GM13976 (cell line): Measurements from ENCODE around the gene PPP1R11.
"Not testable (repeated sequence)": the region's sequence is repeated elsewhere in the genome, so short reads cannot be mapped to it uniquely, and the experiment has no call there.

Source experiments
- DNase-seq: peaks from one replicate; pipeline ENCODE4 v3.0.0; 2012; ENCODE audit warnings: low spot score
- in situ Hi-C: fragments of 300-500 bp; cut with MboI; formaldehyde crosslinking; loops from one replicate; pipeline ENCODE4 v1.12.0; 2022; ENCODE audit warnings: low sequenced_read_pairs, mixed read lengths, inconsistent platforms; ENCODE audit not compliant: unreplicated experiment
- TF ChIP-seq, protein P1 (sequence below): IDR thresholded peaks from 2 replicates; pipeline ENCODE4 v1.5.1; 2012; ENCODE audit warnings: borderline replicate concordance, mild to moderate bottlenecking; ENCODE audit not compliant: insufficient read depth; ENCODE audit errors: extremely low read depth, missing control alignments, control extremely low read depth

PPP1R11 gene

DNA sequence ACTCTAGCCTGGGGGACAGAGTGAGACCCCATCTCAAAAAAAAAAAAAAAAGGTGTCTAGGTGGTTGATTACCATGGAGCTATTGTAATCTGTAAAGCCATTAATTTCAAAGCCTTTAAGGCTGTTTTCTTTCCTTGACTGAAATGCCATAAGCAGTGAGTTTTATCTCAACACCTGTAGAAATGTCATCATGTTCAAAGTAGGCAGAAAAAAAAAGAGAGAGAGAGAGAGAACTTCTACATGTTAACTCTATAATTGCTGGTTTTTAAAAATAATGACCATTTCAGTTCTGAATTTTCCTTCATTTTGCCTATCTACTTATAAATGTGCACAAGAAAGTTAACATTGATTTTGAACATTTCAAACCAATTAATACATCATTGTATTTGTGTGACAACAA lies 35.6 kb upstream of the PPP1R11 start:
- in situ Hi-C loops = no loop called here
- TF ChIP-seq, protein P1, sequence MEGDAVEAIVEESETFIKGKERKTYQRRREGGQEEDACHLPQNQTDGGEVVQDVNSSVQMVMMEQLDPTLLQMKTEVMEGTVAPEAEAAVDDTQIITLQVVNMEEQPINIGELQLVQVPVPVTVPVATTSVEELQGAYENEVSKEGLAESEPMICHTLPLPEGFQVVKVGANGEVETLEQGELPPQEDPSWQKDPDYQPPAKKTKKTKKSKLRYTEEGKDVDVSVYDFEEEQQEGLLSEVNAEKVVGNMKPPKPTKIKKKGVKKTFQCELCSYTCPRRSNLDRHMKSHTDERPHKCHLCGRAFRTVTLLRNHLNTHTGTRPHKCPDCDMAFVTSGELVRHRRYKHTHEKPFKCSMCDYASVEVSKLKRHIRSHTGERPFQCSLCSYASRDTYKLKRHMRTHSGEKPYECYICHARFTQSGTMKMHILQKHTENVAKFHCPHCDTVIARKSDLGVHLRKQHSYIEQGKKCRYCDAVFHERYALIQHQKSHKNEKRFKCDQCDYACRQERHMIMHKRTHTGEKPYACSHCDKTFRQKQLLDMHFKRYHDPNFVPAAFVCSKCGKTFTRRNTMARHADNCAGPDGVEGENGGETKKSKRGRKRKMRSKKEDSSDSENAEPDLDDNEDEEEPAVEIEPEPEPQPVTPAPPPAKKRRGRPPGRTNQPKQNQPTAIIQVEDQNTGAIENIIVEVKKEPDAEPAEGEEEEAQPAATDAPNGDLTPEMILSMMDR = no peak
- no peak for DNase-seq

DNA sequence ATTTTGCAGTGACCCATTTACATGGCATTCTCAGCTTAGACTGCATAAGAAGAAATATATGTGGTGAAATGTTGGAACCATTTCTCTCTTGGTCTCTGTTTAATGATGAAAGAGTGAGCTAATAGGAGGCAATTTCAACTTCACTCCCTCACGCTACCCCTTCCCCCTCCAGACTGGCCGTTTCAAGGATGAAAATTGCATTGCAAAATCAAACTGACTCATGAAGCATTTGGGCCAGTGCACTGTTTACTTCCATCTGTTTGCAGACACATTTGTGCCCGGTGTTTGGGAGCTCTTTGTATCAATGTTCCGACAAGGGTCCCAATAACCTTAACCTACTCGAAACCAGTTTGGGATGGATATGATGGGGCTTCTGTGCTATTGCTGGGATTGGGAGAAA lies 33.6 kb upstream of the PPP1R11 start:
- in situ Hi-C loops, DNase-seq: not testable (repeated sequence)

DNA sequence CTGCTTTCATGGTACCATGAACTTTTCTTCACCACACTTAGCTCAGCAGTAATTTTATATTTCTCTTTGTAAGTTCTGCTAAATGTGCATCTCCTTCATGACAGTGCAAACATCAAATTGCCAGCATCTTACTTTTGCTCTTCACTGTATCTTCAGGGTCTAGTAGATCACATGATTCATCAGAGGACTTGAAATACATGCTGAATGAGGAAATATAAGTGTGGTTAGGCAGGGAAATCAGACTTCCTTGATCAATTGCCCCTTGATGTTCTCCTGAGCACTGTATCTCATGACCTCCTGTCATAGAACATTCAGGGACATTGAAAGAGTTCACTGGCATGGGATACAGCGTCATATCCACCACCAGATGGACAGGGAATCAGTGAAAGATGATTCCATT lies 31.2 kb upstream of the PPP1R11 start:
- in situ Hi-C loops = no loop called here
- no peak for DNase-seq
- TF ChIP-seq, protein P1 = no peak

DNA sequence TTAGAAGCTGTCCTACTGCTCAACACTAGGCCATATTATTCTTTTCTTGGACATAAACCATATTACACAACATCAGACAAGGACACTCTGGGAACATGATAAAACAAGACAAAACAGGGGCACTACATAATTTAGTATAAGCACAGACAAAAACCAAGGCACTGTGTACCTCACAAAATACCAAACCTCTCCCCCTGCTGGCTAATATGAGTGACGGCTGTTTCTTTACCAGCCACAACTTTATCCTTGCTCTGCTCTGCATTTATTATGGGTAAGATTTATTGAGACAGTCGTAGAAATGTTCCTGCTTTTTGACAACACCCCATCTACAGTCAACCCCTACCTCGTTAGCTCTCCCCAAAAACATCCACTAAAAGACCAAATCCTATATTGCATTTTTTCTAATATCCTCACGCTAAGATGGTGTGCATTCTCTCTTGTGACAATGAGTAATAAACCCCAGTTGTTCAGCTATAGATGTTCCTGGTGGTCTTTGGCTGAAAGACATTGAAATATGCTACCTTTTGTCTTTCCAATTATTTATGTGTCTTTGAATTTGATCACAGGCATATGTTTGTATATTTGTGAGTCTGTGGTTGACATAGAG lies 29.7 kb upstream of the PPP1R11 start:
- in situ Hi-C loops = no loop called here
- DNase-seq = peak; percentile 39

DNA sequence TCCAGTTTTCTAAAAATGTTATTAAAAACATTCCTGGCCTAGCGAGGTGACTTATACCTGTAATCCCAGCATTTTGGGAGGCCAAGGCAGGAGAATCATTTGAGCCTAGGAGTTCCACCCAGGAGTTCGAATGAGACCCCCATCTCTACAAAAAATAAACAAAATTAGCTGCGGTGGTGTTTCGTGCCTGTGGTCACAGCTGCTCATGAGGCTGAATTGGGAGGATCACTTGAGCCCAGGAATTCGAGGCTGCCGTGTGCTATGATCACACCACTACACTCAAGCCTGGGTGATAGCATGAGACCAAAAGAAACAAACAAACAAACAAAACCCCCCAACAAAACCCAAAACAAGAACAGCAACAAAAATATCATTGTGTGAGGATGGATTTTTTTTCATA lies 25.8 kb upstream of the PPP1R11 start:
- TF ChIP-seq, protein P1 = no peak
- no peak for DNase-seq
- in situ Hi-C loops = no loop called here

More for the DNA sequence above, 29.7 kb upstream of the PPP1R11 start:
- TF ChIP-seq, protein P1 = peak; percentile 35

DNA sequence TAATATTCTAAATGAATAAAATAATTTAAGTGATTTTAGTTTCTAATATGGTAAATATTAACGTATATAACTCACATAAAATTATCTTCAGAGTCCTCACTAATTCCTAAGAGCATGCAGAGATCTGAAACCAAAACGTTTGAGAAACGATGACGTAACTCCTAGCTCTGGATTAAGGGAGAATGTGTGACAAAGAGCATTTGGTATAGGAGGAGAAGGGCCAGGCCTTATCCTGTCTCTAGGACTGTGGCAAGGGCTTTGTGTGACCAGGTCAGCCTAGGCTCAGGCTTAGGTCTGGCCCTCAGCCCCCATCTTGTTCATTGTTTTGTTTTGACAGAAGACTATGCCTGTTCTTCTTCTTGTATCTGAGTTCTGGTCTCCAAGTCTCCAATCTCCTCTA lies 25.2 kb upstream of the PPP1R11 start:
- TF ChIP-seq, protein P1 = no peak

DNA sequence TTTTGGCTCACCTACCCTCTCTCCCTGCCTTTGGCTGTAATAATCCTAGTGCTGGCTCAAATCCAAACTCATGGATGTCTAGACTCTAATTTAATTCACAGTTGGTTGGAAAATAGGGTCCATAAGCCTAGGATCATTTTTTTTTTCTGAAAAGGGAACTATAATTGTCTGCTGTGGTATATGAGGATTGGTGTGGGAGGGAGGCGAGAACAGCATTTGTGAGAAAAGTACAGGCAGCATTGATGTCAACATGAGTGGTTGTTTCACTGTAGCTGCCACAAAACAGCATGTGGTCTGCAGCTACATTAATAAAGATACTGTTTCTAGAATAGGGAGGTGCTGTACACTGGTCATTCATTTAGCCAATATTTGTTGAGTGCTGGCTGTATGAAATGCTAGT lies 24.5 kb upstream of the PPP1R11 start:
- in situ Hi-C loops = no loop called here
- TF ChIP-seq, protein P1 = no peak
- DNase-seq = peak; percentile 36

More for the DNA sequence above, 25.2 kb upstream of the PPP1R11 start:
- no peak for DNase-seq
- in situ Hi-C loops = no loop called here
